ENCODE data around the gene CCM2L.

DNA sequence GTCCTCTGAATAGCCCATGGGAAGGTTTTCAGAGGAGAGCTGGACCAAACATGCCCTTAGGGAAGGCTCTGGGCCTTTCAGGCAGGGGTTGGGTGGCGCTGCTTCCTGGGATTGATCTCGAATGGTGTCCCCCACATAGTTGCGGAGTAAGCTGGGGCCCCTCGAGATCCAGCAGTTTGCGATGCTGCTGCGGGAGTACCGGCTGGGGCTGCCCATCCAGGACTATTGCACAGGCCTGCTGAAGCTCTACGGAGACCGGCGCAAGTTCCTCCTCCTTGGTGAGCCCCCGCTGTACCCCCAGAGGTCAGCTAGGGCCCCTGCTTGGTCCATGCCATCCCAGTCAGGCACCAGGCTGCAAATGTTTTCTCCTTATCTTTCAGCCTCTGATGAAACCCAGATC is 19.3 kb downstream of the CCM2L start:
- TF ChIP-seq, protein P1, sequence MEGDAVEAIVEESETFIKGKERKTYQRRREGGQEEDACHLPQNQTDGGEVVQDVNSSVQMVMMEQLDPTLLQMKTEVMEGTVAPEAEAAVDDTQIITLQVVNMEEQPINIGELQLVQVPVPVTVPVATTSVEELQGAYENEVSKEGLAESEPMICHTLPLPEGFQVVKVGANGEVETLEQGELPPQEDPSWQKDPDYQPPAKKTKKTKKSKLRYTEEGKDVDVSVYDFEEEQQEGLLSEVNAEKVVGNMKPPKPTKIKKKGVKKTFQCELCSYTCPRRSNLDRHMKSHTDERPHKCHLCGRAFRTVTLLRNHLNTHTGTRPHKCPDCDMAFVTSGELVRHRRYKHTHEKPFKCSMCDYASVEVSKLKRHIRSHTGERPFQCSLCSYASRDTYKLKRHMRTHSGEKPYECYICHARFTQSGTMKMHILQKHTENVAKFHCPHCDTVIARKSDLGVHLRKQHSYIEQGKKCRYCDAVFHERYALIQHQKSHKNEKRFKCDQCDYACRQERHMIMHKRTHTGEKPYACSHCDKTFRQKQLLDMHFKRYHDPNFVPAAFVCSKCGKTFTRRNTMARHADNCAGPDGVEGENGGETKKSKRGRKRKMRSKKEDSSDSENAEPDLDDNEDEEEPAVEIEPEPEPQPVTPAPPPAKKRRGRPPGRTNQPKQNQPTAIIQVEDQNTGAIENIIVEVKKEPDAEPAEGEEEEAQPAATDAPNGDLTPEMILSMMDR (IDR thresholded peaks at IDR 0.05): no peak
- no peak for TF ChIP-seq ZFX (IDR thresholded peaks at IDR 0.05; ENCODE audit: borderline replicate concordance)
